ENCODE results near the gene VPS37C.

VPS37C gene

DNA sequence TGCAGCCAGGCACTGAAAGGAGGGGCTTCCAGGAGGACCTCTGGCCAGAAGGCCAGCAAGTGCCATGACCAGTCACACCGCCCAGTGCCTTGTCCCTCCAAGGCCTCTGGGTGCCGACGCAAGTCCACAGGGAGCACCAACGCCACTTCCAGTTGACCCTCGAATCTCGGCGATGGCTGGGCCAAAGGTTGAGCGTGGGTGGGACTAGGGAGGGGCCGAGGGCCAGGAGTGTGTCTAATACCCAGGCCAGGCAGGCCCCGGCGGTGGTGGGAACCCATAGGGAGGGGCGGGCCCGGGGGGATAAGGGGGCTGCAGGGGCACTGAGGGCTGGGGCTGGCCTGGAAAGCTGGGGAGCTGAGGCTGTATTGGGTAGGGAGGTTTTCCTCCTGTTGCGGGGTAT lies 29.6 kb downstream of the VPS37C start:
- no peak for DNase-seq

- no peak for DNase-seq
Measured at GRCh38 chr11:61131186-61131585, 30.0 kb downstream of the VPS37C start.

DNA sequence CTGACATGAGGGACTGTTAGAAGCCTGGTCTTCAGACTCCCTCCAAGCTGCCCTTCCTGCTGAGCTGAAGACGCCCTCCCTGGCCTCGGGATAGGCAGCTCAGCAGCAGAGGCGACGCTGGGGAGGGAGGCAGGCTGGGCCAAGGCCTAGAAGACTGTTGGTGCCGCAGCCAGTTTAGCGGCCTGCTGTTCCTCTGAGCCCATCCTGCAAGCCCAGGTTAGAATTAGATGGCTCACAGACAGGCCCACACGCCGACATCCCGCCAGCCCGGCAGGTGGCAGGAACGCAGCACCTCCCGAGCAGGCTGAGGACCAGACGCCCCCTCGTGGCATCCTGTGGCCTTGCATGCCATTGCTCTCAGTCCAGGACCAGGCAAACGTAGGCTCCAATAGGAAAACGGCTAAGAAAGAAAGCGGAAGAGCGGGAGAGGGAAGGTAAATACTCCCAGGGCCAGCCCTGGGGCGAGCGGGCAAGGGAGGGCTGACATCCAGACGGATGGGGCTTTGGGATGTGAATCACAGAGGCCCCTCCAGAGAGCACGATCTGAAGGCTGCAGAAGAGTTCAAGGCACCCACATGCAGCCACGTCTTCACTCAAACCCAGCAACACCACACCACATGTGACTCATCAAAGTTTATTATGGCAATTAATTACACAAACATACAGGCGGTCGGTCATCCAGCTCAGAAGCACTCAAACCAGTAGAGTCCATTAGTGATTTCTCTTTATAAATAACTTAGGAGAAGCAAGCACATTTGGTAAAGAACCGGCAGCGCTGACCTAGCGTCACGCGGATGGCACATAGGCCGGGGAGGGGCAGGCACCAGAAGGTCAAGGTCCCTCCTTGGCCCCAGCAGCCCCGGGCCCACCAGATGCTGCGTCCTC lies 31.3 kb downstream of the VPS37C start:
- peak; percentile 93 for DNase-seq

GRCh38 chr11:61128947-61129638 lies 32.1 kb downstream of the VPS37C start:
- no peak for DNase-seq

- DNase-seq, result no peak
Measured at GRCh38 chr11:61127991-61128390, 33.2 kb downstream of the VPS37C start.

- DNase-seq, result no peak
Measured at GRCh38 chr11:61126256-61126655, 35.0 kb downstream of the VPS37C start.

DNA sequence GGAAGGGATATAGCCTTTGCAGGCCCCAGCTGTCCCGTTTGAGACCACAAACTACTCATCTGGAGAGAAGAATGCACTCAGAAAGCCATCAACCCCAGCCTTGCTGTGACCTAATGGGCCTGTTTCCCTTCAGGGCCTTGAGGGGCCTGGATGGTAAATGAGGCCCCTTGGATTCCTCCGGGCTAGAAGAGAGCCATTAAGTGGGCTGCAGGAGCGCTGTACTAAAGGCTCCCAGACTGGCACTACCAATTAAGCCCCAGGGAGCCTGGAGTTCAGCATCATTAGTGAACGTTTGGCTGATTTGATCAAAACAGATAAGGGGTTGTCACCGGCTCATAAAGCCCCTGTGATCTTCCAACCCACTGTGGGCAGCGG lies 35.9 kb downstream of the VPS37C start:
- no peak for DNase-seq

DNA sequence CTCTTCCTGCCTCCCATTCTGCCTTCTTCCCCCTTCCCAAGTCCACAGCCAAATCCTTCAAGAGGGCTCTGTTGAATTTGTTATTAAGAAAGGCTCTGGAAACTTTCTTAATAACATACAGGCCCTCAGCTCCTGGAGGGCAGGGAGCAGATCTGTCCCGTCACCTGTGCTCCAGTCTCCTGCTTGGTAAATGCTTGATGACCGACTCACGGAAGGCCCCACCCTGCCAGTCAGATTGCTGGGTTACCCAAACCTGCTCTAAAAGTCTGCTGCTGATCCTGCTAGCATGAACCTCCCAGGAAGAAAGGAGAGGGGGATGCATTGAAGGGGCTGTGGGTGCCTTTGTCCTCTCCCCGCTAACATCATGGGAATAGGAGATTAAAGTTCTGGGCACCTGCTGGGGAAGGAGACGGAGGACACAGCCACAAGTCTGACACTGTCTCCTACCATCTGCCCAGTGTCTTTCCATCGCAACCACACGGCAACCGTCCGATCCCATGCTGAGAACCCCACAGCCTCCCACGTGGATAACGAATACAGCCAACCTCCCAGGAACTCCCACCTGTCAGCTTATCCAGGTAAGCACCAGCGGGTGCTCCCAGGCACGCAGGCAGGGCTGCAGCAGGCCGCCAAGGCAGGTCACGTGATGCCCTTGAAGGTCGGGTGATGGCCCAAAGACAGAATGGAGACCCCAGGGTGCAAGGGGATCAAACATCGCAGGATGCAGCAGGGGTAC lies 36.5 kb downstream of the VPS37C start:
- no peak for DNase-seq

- DNase-seq, result no peak
Measured at GRCh38 chr11:61123775-61124571, 37.3 kb downstream of the VPS37C start.

GRCh38 chr11:61122761-61123160 lies 38.5 kb downstream of the VPS37C start:
- no peak for DNase-seq

DNA sequence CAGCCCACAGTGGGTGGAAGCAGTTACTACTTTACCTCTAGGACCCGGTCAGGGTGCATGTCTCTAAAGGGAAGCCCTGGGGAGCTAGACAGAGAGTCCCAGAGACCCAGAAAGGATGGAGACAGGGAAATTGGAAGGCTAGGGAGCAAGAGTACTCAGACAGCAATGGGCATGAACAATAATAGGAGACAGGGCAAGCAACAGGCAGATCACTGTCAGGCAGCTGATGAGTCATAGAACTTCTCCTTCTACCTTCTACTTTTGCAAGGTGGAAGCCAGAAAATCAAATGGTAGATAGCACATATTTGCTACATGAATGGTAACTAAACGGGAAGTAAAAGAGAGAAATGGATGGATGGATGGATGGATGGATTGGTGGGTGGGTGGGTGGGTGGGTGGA lies 39.3 kb downstream of the VPS37C start:
- no peak for DNase-seq

- DNase-seq, result no peak
Measured at GRCh38 chr11:61121192-61121831, 39.9 kb downstream of the VPS37C start.

DNA sequence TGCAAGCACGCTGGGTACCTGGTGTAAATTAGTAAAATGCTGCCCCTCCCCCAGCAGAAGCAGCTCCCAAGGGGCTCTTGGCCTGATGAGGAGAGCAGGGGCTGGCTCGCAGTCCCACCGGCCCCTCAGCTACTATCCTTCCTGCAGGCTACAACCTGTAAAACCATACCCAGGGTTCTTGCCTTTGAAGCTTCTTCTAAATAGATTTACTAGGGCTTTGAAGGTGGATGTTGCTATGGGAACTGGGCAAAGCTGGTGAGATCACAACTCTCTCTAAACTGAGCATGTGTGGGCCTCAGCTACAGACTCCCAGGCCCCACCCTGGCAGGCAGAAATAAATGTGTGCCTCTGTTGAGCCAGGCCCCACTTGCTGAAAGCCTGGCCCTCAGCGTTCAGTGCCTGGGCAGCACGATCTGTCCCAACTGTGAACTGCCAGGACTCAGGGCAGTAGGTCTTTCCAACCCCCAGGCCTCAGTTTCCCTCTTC lies 40.5 kb downstream of the VPS37C start:
- no peak for DNase-seq

DNA sequence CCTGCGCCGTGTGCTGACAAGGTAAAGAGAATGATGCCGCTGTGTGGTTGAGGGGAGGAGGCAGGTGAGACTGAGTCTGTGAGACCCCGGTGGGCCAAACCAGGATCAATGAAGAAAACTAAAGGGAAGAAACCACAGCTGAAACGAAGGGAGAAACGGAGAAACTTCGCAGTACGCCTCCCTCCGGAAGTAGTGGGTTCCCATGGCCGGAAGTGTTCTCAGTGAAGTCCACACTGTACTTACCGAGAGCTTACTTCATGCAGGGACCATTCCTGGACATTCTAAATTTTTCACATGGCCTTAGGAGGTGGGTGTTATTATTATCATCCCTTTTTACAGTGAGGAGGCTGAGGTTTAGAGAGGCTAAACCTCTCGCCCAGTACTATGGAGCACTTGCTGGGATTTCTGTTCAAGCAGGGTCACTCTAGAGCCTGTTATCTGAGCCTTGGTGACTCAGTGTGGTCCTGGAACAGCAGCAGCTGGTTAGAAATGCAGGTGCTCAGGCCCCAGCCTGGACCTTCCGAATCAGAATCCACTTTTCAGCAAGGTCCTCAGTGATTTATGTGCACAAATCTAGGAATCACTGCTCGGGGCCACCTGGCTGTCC lies 41.0 kb downstream of the VPS37C start:
- no peak for DNase-seq

GRCh38 chr11:61119571-61119970 lies 41.7 kb downstream of the VPS37C start:
- DNase-seq, result no peak

- no peak for DNase-seq
Measured at GRCh38 chr11:61119055-61119454, 42.2 kb downstream of the VPS37C start.

DNA sequence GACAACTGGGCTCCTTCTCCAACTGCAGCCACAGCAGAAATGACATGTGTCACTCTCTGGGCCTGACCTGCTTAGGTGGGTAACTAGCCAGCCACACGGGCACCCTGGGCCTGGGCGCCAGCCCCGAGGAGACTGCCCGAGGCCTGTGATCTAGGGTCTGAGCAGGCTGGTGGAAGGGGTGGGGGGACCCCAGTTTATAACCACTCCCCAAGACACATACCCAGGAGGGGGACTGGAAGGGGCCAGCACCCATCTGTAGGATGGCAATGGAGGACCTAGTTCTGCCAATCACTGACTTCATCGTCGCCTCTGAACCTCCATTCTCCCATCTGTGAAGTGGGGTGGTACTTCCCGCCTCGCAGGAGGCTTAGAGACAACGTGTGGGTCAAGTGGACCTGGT lies 42.8 kb downstream of the VPS37C start:
- DNase-seq, result no peak

GRCh38 chr11:61118004-61118403 lies 43.2 kb downstream of the VPS37C start:
- DNase-seq, result no peak

DNA sequence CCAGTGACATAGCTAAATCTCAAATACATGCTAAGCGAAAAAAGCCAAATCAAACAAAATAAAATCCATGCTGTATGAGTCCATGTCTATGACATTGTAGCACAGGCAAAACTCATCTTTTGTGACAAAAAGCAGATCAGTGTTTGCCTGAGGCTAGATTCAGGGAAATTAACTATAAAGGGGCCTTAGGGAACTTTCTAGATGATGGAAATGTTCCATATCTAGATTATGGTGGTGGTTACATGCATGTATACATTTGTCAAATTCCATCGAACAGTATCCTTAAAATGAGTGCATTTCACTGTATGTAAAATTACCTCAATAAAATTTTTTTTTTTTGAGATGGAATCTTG lies 44.1 kb downstream of the VPS37C start:
- DNase-seq, result no peak

DNA sequence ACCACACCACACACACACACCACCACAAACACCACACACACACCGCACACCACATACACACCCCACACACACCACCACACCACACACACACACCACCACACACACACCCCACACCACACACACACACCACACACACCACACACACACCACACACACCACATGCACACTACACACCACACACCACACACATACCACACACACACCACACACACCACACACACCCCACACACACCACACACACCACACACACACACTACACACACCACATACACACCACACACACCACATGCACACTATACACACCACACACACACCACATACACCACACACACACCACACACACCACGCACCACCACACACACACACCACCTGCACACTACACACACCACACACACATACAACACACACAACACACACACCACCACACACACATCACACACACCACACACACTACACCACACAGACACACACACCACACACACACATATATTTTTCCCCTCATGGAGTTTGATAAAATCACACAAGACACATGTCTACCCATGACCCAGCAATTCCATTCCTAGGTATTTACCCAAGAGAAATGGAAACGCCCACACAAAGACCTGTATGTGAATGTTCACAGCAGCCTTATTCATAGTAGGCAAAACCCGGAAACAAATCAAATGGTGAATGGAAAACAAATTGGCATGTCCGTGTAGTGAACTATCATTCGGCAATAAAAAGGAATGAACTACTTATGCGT lies 44.6 kb downstream of the VPS37C start:
- DNase-seq, result no peak
